Measurements from ENCODE around the gene RPS16. TPM values are rescaled to one million over a fixed set of nuclear protein-coding genes. Genes with fewer than 3 reads are reported as not detected.

Gene RPS16
- total and polyA plus RNA-seq, 2 of the 13 experiments (the other 11 are each of a cell fraction or from before 2014, with no cell fraction given): 488 to 2,583 TPM

GRCh38 chr19:39390751-39391437 lies 44.9 kb downstream of the RPS16 start, which contains the start of the genes MED29 and PAF1 (continued):
- peak in 1 of 2 experiments; percentile 15; a peak in 1 of 4 replicates for TF ChIP-seq REST (IDR thresholded peaks at IDR 0.05; ENCODE audit: borderline replicate concordance in 1 of 2, low read depth in 1 of 2, low read length in 2 of 2)
- no peak for TF ChIP-seq ARID2 (CRISPR knock-in tag; IDR thresholded peaks at IDR 0.05; ENCODE audit: borderline replicate concordance)
- TF ChIP-seq CERS6 (CRISPR knock-in tag; IDR thresholded peaks at IDR 0.05): no peak
- peak; percentile 82 for TF ChIP-seq RBFOX2 (IDR thresholded peaks at IDR 0.05; ENCODE audit: low read depth, low read length)
- no peak for TF ChIP-seq RNF2 (conservative IDR thresholded peaks at IDR 0.05; ENCODE audit: low read depth)
- TF ChIP-seq CHD2 (IDR thresholded peaks at IDR 0.05; ENCODE audit: low read depth, low read length): no peak; the same call in none of the 2 replicates
- no peak for TF ChIP-seq ZNF407 (CRISPR knock-in tag; IDR thresholded peaks at IDR 0.05; ENCODE audit: not compliant biosample characterization)
- no peak; the same call in 1 of the 2 replicates for TF ChIP-seq TGIF2 (CRISPR knock-in tag; IDR thresholded peaks at IDR 0.05)
- peak; percentile 51; the same call in 1 of the 2 replicates for TF ChIP-seq ZNF414 (CRISPR knock-in tag; IDR thresholded peaks at IDR 0.05)
- no peak for TF ChIP-seq IRF9 (CRISPR knock-in tag; IDR thresholded peaks at IDR 0.05; ENCODE audit: borderline replicate concordance)
- no peak for TF ChIP-seq HNRNPK (IDR thresholded peaks at IDR 0.05; ENCODE audit: low read depth, low read length, poor library complexity, severe bottlenecking)
- TF ChIP-seq TRIM24 (CRISPR knock-in tag; IDR thresholded peaks at IDR 0.05): no peak
- TF ChIP-seq KLF16 (CRISPR knock-in tag; IDR thresholded peaks at IDR 0.05): peak in 1 of 2 experiments; percentile 38; a peak in 1 of 4 replicates

Data from HepG2 (cell line).